ENCODE results near the gene RUSC2.
"Not testable (repeated sequence)": the region's sequence is repeated elsewhere in the genome, so short reads cannot be mapped to it uniquely, and the experiment has no call there.

RUSC2 gene

GRCh38 chr9:35493119-35493518 lies 3.2 kb downstream of the RUSC2 start:
- not testable (repeated sequence) for DNase-seq (ENCODE audit: low read depth in 4 of 4, low spot score in 1 of 4)

GRCh38 chr9:35495984-35496383 lies 6.1 kb downstream of the RUSC2 start:
- DNase-seq (ENCODE audit: low read depth in 4 of 4, low spot score in 1 of 4), result no peak

GRCh38 chr9:35498245-35498644 lies 8.3 kb downstream of the RUSC2 start:
- not testable (repeated sequence) for DNase-seq (ENCODE audit: low read depth in 4 of 4, low spot score in 1 of 4)

GRCh38 chr9:35499029-35499700 lies 9.3 kb downstream of the RUSC2 start:
- DNase-seq (ENCODE audit: low read depth in 4 of 4, low spot score in 1 of 4), result no peak

GRCh38 chr9:35499701-35500030 lies 9.8 kb downstream of the RUSC2 start:
- no peak for DNase-seq (ENCODE audit: low read depth in 4 of 4, low spot score in 1 of 4)

GRCh38 chr9:35500130-35500748 lies 10.3 kb downstream of the RUSC2 start:
- DNase-seq (ENCODE audit: low read depth in 4 of 4, low spot score in 1 of 4), result no peak

GRCh38 chr9:35501946-35502345 lies 12.0 kb downstream of the RUSC2 start:
- no peak for DNase-seq (ENCODE audit: low read depth in 4 of 4, low spot score in 1 of 4)

- DNase-seq (ENCODE audit: low read depth in 4 of 4, low spot score in 1 of 4), result no peak
These were observed 16.4 kb downstream of the RUSC2 start for GRCh38 chr9:35506359-35506758.

GRCh38 chr9:35508069-35508468 lies 18.2 kb downstream of the RUSC2 start:
- no peak for DNase-seq (ENCODE audit: low read depth in 4 of 4, low spot score in 1 of 4)

- no peak for DNase-seq (ENCODE audit: low read depth in 4 of 4, low spot score in 1 of 4)
These were observed 20.5 kb downstream of the RUSC2 start for GRCh38 chr9:35510383-35510753.

- no peak for DNase-seq (ENCODE audit: low read depth in 4 of 4, low spot score in 1 of 4)
These were observed 21.0 kb downstream of the RUSC2 start for GRCh38 chr9:35510754-35511428.

GRCh38 chr9:35511453-35511852 lies 21.5 kb downstream of the RUSC2 start:
- DNase-seq (ENCODE audit: low read depth in 4 of 4, low spot score in 1 of 4), result no peak

- no peak for DNase-seq (ENCODE audit: low read depth in 4 of 4, low spot score in 1 of 4)
These were observed 25.9 kb downstream of the RUSC2 start for GRCh38 chr9:35515766-35516165.

- no peak for DNase-seq (ENCODE audit: low read depth in 4 of 4, low spot score in 1 of 4)
These were observed 26.6 kb downstream of the RUSC2 start for GRCh38 chr9:35516479-35516878.

GRCh38 chr9:35517131-35517530 lies 27.2 kb downstream of the RUSC2 start:
- DNase-seq (ENCODE audit: low read depth in 4 of 4, low spot score in 1 of 4), result no peak

GRCh38 chr9:35517552-35518224 lies 27.8 kb downstream of the RUSC2 start:
- DNase-seq (ENCODE audit: low read depth in 4 of 4, low spot score in 1 of 4), result no peak

GRCh38 chr9:35518225-35518821 lies 28.4 kb downstream of the RUSC2 start:
- DNase-seq (ENCODE audit: low read depth in 4 of 4, low spot score in 1 of 4), result no peak

- DNase-seq (ENCODE audit: low read depth in 4 of 4, low spot score in 1 of 4), result no peak
These were observed 29.2 kb downstream of the RUSC2 start for GRCh38 chr9:35518981-35519679.

GRCh38 chr9:35519692-35520363 lies 29.9 kb downstream of the RUSC2 start:
- DNase-seq (ENCODE audit: low read depth in 4 of 4, low spot score in 1 of 4), result no peak

GRCh38 chr9:35520364-35520710 lies 30.4 kb downstream of the RUSC2 start:
- no peak for DNase-seq (ENCODE audit: low read depth in 4 of 4, low spot score in 1 of 4)

- DNase-seq (ENCODE audit: low read depth in 4 of 4, low spot score in 1 of 4), result no peak
These were observed 31.8 kb downstream of the RUSC2 start for GRCh38 chr9:35521708-35522107.

Measured in stimulated activated CD4-positive, alpha-beta T cell treated with anti-CD3 and anti-CD28 coated beads, Interleukin-1b, Interleukin-23, amount 100 ng/mL, for 24 hours (primary cell).